Measurements from ENCODE around the gene FCF1. TPM values are rescaled to one million over a fixed set of nuclear protein-coding genes. Genes with fewer than 3 reads are reported as not detected.

Gene FCF1
- total RNA-seq, 4 donors from 2014 or later = 24.3 to 45.0 (median 31.2) TPM

GRCh38 chr14:74763803-74764531, 51.0 kb downstream of the FCF1 start:
- no peak for TF ChIP-seq CTCF (IDR thresholded peaks at IDR 0.05; ENCODE audit: low read depth)

DNA sequence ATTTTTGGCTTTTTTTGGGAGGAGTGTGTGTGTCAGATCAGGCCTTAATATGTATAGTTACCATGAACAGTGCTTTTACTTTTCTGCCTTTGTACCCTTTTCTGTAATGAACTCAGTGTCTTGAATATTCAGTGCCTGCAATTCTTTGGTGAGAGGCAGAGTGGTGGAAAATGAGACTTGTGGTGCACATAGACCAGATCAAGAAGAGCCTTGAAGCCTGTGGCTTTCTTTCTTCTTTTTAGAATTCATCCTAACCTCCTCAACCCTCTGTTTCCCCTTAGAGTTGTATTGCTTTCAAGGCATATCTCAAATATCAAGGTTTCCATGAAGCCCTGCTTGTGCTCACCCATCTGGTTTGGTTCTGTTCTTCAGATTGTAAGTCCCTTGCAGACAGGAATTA, 52.8 kb downstream of the FCF1 start:
- TF ChIP-seq CTCF (IDR thresholded peaks at IDR 0.05; ENCODE audit: low read depth) = no peak

DNA sequence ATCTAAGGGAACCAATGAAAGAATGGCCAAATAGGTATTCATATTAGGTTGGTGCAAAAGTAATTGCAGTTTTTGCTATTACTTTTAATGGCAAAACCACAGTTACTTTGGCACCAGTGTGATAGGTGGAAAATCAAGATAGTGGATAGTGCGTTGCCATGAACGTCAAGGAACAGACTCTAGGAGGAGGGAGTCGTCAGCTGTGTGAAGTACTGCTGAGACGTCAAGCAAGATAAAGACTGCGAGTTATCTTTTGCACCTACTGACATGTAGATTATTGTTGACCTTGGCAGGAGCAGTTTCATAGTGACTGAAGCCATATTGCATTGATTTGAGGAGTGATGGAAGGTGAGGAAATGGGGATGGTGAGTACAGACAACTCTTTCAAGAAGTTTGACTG, 58.5 kb downstream of the FCF1 start:
- TF ChIP-seq CTCF (IDR thresholded peaks at IDR 0.05; ENCODE audit: low read depth) = no peak

- no peak for TF ChIP-seq CTCF (IDR thresholded peaks at IDR 0.05; ENCODE audit: low read depth)
Observed at GRCh38 chr14:74784634-74785033, 71.7 kb downstream of the FCF1 start.

DNA sequence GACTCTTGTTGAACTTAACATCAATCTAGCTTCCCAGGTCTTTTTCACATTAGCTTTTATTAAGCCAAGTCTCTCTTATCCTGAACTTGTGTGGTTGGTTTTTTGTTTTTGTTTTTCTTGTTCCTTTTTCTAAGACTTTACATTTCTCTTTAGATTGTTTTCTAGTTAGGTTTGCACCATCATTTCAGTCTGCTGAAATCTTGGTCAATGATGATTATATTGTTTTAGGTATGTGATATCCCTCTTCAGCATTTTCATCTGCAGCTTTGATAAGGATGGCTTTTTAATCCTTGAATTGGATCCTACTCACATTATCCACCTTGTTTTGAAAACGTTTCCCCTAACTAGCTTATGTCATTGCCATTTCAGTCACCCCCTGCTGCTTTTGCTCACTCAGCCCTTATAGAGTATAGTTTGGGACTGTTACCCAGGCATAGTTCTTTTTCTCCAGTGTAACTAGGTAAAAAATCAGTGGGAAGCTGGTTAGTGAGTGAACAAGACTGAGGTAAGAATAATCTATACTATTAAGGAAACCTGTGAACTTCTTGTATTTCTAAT, 72.2 kb downstream of the FCF1 start:
- no peak for TF ChIP-seq CTCF (IDR thresholded peaks at IDR 0.05; ENCODE audit: low read depth)

DNA sequence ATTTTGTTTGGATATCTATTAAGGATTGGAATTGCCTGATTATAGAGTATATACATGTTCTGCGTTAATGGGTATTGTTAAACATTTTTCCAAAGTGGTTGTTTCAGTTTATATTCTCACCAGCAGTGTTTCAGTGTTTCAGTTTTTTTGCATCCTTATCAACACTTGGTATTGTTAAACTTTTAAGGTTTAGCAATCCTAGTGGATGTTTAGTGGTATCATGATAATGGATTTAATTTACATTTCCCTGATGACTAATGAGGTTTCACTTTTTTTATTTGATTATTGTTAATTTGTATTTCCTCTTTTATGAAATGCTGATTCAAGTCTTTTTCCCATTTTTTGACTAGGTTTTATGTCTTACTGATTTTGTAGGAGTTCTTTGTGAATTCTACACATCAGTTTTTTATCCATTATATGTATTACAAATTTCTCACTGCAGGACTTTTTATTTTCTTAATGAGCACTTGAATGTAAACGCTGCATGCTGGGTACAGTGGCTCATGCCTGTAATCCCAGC, 73.9 kb downstream of the FCF1 start:
- TF ChIP-seq CTCF (IDR thresholded peaks at IDR 0.05; ENCODE audit: low read depth) = no peak

Small RNA genes lying within 50 kb of the gene (small RNA-seq; reads per million reads assigned to genes)
- not detected for gene RF00409

Other genes with a start within 250 kb of the FCF1 start
- 1,000 to 10,000 TPM in 1 of 4 donors, 100 to 1,000 TPM in 3; 207 to 1,333 (median 451) TPM for gene NPC2, start 219.8 kb upstream of the FCF1 start, total RNA-seq
- 10 to 100 TPM; 10.3 to 19.4 (median 10.8) TPM for gene ISCA2, start 219.4 kb upstream of the FCF1 start, total RNA-seq
- gene LTBP2, start 100.9 kb upstream of the FCF1 start, total RNA-seq = 100 to 1,000 TPM in 1 of 4 donors, 10 to 100 TPM in 3; 39.6 to 109 (median 64.3) TPM
- 10 to 100 TPM; 23.3 to 35.5 (median 24.2) TPM for gene AREL1, start 64 bp upstream of the FCF1 start, total RNA-seq
- 10 to 100 TPM; 44.2 to 61.6 (median 50.6) TPM for gene YLPM1, start 50.2 kb downstream of the FCF1 start, total RNA-seq
- not detected for gene PROX2, start 163.0 kb downstream of the FCF1 start, total RNA-seq
- 100 to 1,000 TPM in 2 of 4 donors, 10 to 100 TPM in 2; 91.8 to 152 (median 109) TPM for gene DLST, start 168.8 kb downstream of the FCF1 start, total RNA-seq
- gene RPS6KL1, start 210.1 kb downstream of the FCF1 start, total RNA-seq = 10 to 100 TPM in 1 of 4 donors, 1 to 10 TPM in 3; 1.1 to 13.6 (median 3.7) TPM
- 1 to 10 TPM in 3 of 4 donors, under 1 TPM in 1; 0.68 to 3.5 (median 2.4) TPM for gene PGF, start 242.5 kb downstream of the FCF1 start, total RNA-seq